Vagina (tissue), 2 donors: ENCODE data around the gene CENPU. TPM values are rescaled to one million over a fixed set of nuclear protein-coding genes. Genes with fewer than 3 reads are reported as not detected.

ENCODE experiments used
- DNase-seq, 2 donors: peaks; one replicate each; pipeline ENCODE4 v3.0.0-alpha.2; 2017; ENCODE audit errors: extremely low spot score in 2 of 2
- H3K27ac ChIP-seq: fragments of 200-600 bp; sonication (generic); one replicate; pipeline ENCODE4 v1.5.1; 2019
- H3K27me3 ChIP-seq: fragments of 200-600 bp; sonication (generic); one replicate; pipeline ENCODE4 v1.5.1; 2019
- H3K36me3 ChIP-seq, 2 donors: fragments of 200-600 bp; sonication (generic); one replicate each; pipeline ENCODE4 v1.5.1; 2017 to 2019
- H3K4me1 ChIP-seq: fragments of 200-600 bp; sonication (generic); one replicate; pipeline ENCODE4 v1.5.1; 2019
- H3K4me3 ChIP-seq, 2 donors: fragments of 200-600 bp; sonication (generic); 1 replicate in 1 of 2; 2 replicates in 1 of 2; pipeline ENCODE4 v1.5.1; 2016 to 2019
- H3K9me3 ChIP-seq: fragments of 200-600 bp; sonication (generic); one replicate; pipeline ENCODE4 v1.5.1; 2019
- POLR2A ChIP-seq, 2 donors: fragments of 450-650 bp; IDR thresholded peaks; one replicate each; pipeline ENCODE4 v1.6.1; 2017; ENCODE audit warnings: antibody characterized with exemption in 2 of 2, mild to moderate bottlenecking in 2 of 2, moderate library complexity in 2 of 2
- POLR2AphosphoS5 ChIP-seq, 2 donors: sonication (generic); formaldehyde crosslinking; IDR thresholded peaks; one replicate each; pipeline ENCODE4 v1.9.0; 2017; ENCODE audit warnings: antibody characterized with exemption in 2 of 2, mild to moderate bottlenecking in 2 of 2, low read depth in 1 of 2; ENCODE audit not compliant: insufficient read depth in 1 of 2
- intact Hi-C: fragments of 100-400 bp; cut with DNase I; formaldehyde crosslinking; loops from one replicate; pipeline ENCODE4 v1.15.1; 2023
- total RNA-seq: library from RNA; depleted of rRNA; stranded (reverse); fragments of >200 nt; gene quantifications from one replicate; pipeline ENCODE4 v1.2.3, GENCODE V29; 2016
- TF ChIP-seq, protein P1 (sequence below), 3 experiments: fragments of 450-650 bp in 2 of 3; fragments of 200-600 bp in 1 of 3; sonication (generic) in 1 of 3; IDR thresholded peaks; one replicate each; pipeline ENCODE4 v1.5.1; 2017 to 2019; ENCODE audit warnings: antibody characterized with exemption in 3 of 3, mild to moderate bottlenecking in 2 of 3, moderate library complexity in 2 of 3

Gene CENPU
- total RNA-seq, 1 donor from 2014 or later = 5.2 TPM

DNA sequence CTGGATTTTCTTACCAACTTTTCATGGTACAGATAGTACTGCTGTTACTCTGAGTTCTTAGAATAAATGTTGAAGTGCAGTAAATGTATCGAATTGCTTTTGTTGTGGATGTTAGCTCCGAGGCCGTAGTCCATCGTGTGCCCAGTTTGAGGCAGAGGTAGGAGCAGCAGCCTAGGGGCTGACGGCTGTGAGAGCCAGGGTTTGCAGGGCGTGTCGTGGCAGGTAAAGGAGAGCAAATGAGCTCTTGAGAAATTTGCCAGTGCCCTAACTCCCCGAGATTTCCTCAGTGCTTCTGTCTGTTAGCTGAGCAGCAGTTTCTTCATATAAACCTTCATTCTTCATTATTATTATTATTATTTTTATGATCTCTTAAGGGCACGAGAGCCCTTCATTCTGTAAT is 62.8 kb downstream of the CENPU start:
- Histone ChIP-seq H3K27ac (no peak overlapping the region), H3K4me3 (no peak overlapping the region), H3K36me3 (peaks cover 0 to 56% of the 10 kb centered on the region in 2 donors), H3K27me3 (no peaks in the 10 kb centered on the region), H3K9me3 (no peaks in the 10 kb centered on the region), H3K4me1 (no peaks in the 10 kb centered on the region)
- DNase-seq = no peak
- intact Hi-C loops = no loop called here
- TF ChIP-seq, protein P1, sequence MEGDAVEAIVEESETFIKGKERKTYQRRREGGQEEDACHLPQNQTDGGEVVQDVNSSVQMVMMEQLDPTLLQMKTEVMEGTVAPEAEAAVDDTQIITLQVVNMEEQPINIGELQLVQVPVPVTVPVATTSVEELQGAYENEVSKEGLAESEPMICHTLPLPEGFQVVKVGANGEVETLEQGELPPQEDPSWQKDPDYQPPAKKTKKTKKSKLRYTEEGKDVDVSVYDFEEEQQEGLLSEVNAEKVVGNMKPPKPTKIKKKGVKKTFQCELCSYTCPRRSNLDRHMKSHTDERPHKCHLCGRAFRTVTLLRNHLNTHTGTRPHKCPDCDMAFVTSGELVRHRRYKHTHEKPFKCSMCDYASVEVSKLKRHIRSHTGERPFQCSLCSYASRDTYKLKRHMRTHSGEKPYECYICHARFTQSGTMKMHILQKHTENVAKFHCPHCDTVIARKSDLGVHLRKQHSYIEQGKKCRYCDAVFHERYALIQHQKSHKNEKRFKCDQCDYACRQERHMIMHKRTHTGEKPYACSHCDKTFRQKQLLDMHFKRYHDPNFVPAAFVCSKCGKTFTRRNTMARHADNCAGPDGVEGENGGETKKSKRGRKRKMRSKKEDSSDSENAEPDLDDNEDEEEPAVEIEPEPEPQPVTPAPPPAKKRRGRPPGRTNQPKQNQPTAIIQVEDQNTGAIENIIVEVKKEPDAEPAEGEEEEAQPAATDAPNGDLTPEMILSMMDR (IDR thresholded peaks at IDR 0.05) = no peak
- TF ChIP-seq POLR2AphosphoS5 (IDR thresholded peaks at IDR 0.05; ENCODE audit: insufficient read depth in 1 of 2, low read depth in 1 of 2) (no peak), POLR2A (IDR thresholded peaks at IDR 0.05) (no peak)

DNA sequence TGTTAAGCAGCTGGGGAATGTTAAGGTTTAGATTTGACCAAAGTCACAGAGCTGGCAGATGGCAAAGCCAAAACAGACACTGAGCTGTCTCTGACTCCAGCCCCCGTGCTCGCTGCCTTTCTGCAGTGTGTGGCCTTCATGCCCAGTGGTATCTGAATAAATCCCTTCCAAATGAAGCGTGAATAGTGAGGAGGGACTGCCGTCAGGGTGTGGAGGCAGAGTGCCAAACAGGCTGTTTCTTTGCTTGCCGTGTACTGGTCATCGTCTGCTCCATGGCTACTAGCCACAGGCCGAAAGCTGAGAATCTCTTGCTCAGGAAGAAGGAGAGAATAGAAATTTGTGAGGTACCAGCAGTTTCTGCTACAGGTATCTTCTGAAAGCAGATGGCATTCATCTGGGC is 64.6 kb downstream of the CENPU start:
- H3K9me3 ChIP-seq = no peaks in the 10 kb centered on the region
- no peak for TF ChIP-seq POLR2AphosphoS5 (IDR thresholded peaks at IDR 0.05; ENCODE audit: insufficient read depth in 1 of 2, low read depth in 1 of 2)
- intact Hi-C loops = no loop called here
- H3K27ac ChIP-seq = no peak overlapping the region
- DNase-seq = no peak
- no peak overlapping the region for H3K4me3 ChIP-seq
- H3K36me3 ChIP-seq = peaks cover 0 to 53% of the 10 kb centered on the region in 2 donors
- no peaks in the 10 kb centered on the region for H3K27me3 ChIP-seq
- H3K4me1 ChIP-seq = no peaks in the 10 kb centered on the region

DNA sequence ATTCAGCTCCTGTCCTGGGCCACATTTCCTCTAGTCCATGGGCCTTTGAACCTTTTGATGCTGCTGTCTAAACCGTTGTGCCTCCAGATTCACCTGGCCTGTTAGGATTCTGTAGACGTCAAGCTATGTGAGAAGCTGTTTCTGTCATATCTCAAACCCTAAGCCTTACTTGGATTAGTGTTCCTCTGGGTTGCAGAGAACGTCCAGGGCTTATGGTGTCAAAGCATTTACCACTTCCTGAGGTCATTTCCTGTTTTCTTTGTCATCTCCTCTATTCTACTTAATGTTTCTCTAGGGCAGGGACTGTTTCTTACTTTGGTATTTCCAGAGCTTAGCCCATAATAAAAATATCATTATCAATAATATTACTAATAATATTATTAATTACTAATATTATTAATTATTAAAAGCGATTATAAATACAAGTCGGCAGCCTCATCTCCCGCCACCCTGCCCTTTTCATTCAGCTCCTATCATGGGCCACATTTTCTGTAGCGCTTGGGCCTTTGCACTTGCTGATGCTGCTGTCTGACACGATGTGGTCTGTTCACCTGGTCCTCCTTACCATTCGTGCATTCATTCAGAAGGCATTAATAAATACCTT is 65.3 kb downstream of the CENPU start:
- Histone ChIP-seq H3K4me1 (no peaks in the 10 kb centered on the region), H3K36me3 (peaks cover 0 to 46% of the 10 kb centered on the region in 2 donors), H3K27ac (no peak overlapping the region), H3K4me3 (no peak overlapping the region), H3K27me3 (no peaks in the 10 kb centered on the region), H3K9me3 (no peaks in the 10 kb centered on the region)
- DNase-seq = no peak
- intact Hi-C loops = no loop called here
- TF ChIP-seq POLR2AphosphoS5 (IDR thresholded peaks at IDR 0.05; ENCODE audit: insufficient read depth in 1 of 2, low read depth in 1 of 2) (no peak), POLR2A (IDR thresholded peaks at IDR 0.05) (no peak)
- TF ChIP-seq, protein P1 (IDR thresholded peaks at IDR 0.05) = no peak

DNA sequence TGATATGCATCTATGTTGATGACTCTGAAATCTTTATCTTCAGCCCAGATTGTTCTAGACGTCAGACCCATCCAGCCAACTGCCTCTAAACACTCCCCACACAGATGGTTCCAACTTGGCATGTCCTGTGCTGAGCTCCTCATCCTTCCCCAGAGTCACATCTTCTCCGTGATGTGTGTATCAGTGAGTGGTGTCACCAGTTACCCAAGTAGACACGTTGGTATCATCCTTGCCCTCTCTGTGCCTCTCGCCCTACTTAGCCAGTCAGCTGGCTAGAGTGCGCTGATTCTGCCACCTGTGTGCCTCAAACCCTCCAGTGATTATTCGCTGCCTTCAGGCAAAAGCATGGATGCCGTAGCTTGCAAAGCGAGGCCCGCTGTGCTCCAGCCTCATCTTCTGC is 65.8 kb downstream of the CENPU start:
- TF ChIP-seq POLR2A (IDR thresholded peaks at IDR 0.05) (no peak), POLR2AphosphoS5 (IDR thresholded peaks at IDR 0.05; ENCODE audit: insufficient read depth in 1 of 2, low read depth in 1 of 2) (no peak)
- TF ChIP-seq, protein P1 (IDR thresholded peaks at IDR 0.05) = no peak
- no peaks in the 10 kb centered on the region for H3K4me1 ChIP-seq
- no peak for DNase-seq
- no peak overlapping the region for H3K27ac ChIP-seq
- H3K36me3 ChIP-seq = peaks cover 0 to 45% of the 10 kb centered on the region in 2 donors
- intact Hi-C loops = no loop called here
- H3K4me3 ChIP-seq = no peak overlapping the region
- no peaks in the 10 kb centered on the region for H3K27me3 ChIP-seq
- no peaks in the 10 kb centered on the region for H3K9me3 ChIP-seq

DNA sequence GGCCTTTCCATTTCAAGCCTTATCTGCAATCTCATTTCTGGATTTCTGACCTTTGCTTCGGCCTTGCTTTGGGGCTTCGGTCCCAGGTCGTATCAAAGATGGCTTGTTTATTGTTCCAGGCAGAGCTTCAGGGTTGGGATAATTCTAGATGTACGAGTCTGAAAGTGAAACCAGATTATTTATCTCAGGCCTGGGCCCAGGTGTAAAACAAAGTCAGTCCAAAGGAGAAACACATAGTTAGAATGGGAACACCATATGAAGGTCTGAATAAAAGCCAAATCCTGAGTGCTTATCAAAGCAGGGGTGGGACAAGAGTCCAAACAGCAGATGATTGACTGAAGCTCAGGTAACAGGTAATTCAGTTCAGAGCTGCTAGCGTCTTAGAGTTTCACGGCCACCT is 67.2 kb downstream of the CENPU start:
- TF ChIP-seq POLR2AphosphoS5 (IDR thresholded peaks at IDR 0.05; ENCODE audit: insufficient read depth in 1 of 2, low read depth in 1 of 2) = no peak
- TF ChIP-seq, protein P1 (IDR thresholded peaks at IDR 0.05) = no peak
- TF ChIP-seq POLR2A (IDR thresholded peaks at IDR 0.05) = no peak
- Histone ChIP-seq H3K4me1 (no peaks in the 10 kb centered on the region), H3K4me3 (no peak overlapping the region), H3K36me3 (peaks cover 0 to 36% of the 10 kb centered on the region in 2 donors), H3K27me3 (no peaks in the 10 kb centered on the region), H3K9me3 (no peaks in the 10 kb centered on the region), H3K27ac (no peak overlapping the region)
- intact Hi-C loops = no loop called here
- no peak for DNase-seq
